ENCODE results near the gene GSG1.
A peak's percentile ranks its signal among the peaks of the same experiment; 100 is the strongest.

GSG1 gene

GRCh38 chr12:13103391-13104033, at the start of gene GSG1:
GSG1 (minus strand) TSS chr12:13103667; CDS start chr12:13103512, 155 bp downstream.
- peaks cover 28% of the 10 kb centered on the region for H3K4me1 ChIP-seq (ENCODE audit: insufficient read depth, low read length)
- H3K9ac ChIP-seq (ENCODE audit: low read depth, low read length) = no peak within 1 kb of the TSS
- H3K36me3 ChIP-seq (ENCODE audit: insufficient read depth, low read length) = no peaks in the 10 kb centered on the region
- H3K9me3 ChIP-seq (ENCODE audit: control insufficient read depth, insufficient read depth, low read length) = no peaks in the 10 kb centered on the region

- Histone ChIP-seq H3K9me3 (ENCODE audit: control insufficient read depth, insufficient read depth, low read length) (no peaks in the 10 kb centered on the region), H3K9ac (ENCODE audit: low read depth, low read length) (no peak overlapping the region), H3K36me3 (ENCODE audit: insufficient read depth, low read length) (no peaks in the 10 kb centered on the region), H3K4me1 (ENCODE audit: insufficient read depth, low read length) (peaks cover 9% of the 10 kb centered on the region; the same call in 1 of the 2 replicates)
These were observed 49.7 kb upstream of the GSG1 start for GRCh38 chr12:13153180-13153579.

- no peaks in the 10 kb centered on the region for H3K9me3 ChIP-seq (ENCODE audit: control insufficient read depth, insufficient read depth, low read length)
- peaks cover 9% of the 10 kb centered on the region; the same call in 1 of the 2 replicates for H3K4me1 ChIP-seq (ENCODE audit: insufficient read depth, low read length)
- H3K9ac ChIP-seq (ENCODE audit: low read depth, low read length) = no peak overlapping the region
- no peaks in the 10 kb centered on the region for H3K36me3 ChIP-seq (ENCODE audit: insufficient read depth, low read length)
These were observed 49.3 kb upstream of the GSG1 start for GRCh38 chr12:13152756-13153155.

- Histone ChIP-seq H3K9ac (ENCODE audit: low read depth, low read length) (no peak overlapping the region), H3K4me1 (ENCODE audit: insufficient read depth, low read length) (peaks cover 9% of the 10 kb centered on the region; the same call in 1 of the 2 replicates), H3K36me3 (ENCODE audit: insufficient read depth, low read length) (no peaks in the 10 kb centered on the region), H3K9me3 (ENCODE audit: control insufficient read depth, insufficient read depth, low read length) (no peaks in the 10 kb centered on the region)
These were observed 48.8 kb upstream of the GSG1 start for GRCh38 chr12:13152281-13152680.

GRCh38 chr12:13149411-13149810, 45.9 kb upstream of the GSG1 start:
- Histone ChIP-seq H3K9me3 (ENCODE audit: control insufficient read depth, insufficient read depth, low read length) (no peaks in the 10 kb centered on the region), H3K9ac (ENCODE audit: low read depth, low read length) (no peak overlapping the region), H3K4me1 (ENCODE audit: insufficient read depth, low read length) (0 out of 2 replicates have a peak, but pooled peaks cover 5% of the 10 kb centered on the region), H3K36me3 (ENCODE audit: insufficient read depth, low read length) (no peaks in the 10 kb centered on the region)

- Histone ChIP-seq H3K36me3 (ENCODE audit: insufficient read depth, low read length) (no peaks in the 10 kb centered on the region), H3K9me3 (ENCODE audit: control insufficient read depth, insufficient read depth, low read length) (no peaks in the 10 kb centered on the region), H3K9ac (ENCODE audit: low read depth, low read length) (no peak overlapping the region), H3K4me1 (ENCODE audit: insufficient read depth, low read length) (no peaks in the 10 kb centered on the region)
These were observed 45.0 kb upstream of the GSG1 start for GRCh38 chr12:13148485-13148847.

- Histone ChIP-seq H3K36me3 (ENCODE audit: insufficient read depth, low read length) (no peaks in the 10 kb centered on the region), H3K9me3 (ENCODE audit: control insufficient read depth, insufficient read depth, low read length) (no peaks in the 10 kb centered on the region), H3K4me1 (ENCODE audit: insufficient read depth, low read length) (no peaks in the 10 kb centered on the region), H3K9ac (ENCODE audit: low read depth, low read length) (no peak overlapping the region)
These were observed 44.4 kb upstream of the GSG1 start for GRCh38 chr12:13147688-13148484.

GRCh38 chr12:13146336-13146938, 43.0 kb upstream of the GSG1 start:
- Histone ChIP-seq H3K9me3 (ENCODE audit: control insufficient read depth, insufficient read depth, low read length) (no peaks in the 10 kb centered on the region), H3K4me1 (ENCODE audit: insufficient read depth, low read length) (no peaks in the 10 kb centered on the region), H3K9ac (ENCODE audit: low read depth, low read length) (no peak overlapping the region), H3K36me3 (ENCODE audit: insufficient read depth, low read length) (no peaks in the 10 kb centered on the region)

GRCh38 chr12:13144266-13144828, 40.9 kb upstream of the GSG1 start:
- H3K9ac ChIP-seq (ENCODE audit: low read depth, low read length) = no peak overlapping the region
- no peaks in the 10 kb centered on the region for H3K36me3 ChIP-seq (ENCODE audit: insufficient read depth, low read length)
- no peaks in the 10 kb centered on the region for H3K9me3 ChIP-seq (ENCODE audit: control insufficient read depth, insufficient read depth, low read length)
- no peaks in the 10 kb centered on the region for H3K4me1 ChIP-seq (ENCODE audit: insufficient read depth, low read length)

GRCh38 chr12:13142747-13143146, 39.3 kb upstream of the GSG1 start:
- Histone ChIP-seq H3K36me3 (ENCODE audit: insufficient read depth, low read length) (no peaks in the 10 kb centered on the region), H3K9me3 (ENCODE audit: control insufficient read depth, insufficient read depth, low read length) (no peaks in the 10 kb centered on the region)

GRCh38 chr12:13141686-13142085, 38.2 kb upstream of the GSG1 start:
- Histone ChIP-seq H3K9me3 (ENCODE audit: control insufficient read depth, insufficient read depth, low read length) (no peaks in the 10 kb centered on the region), H3K4me1 (ENCODE audit: insufficient read depth, low read length) (no peaks in the 10 kb centered on the region), H3K9ac (ENCODE audit: low read depth, low read length) (no peak overlapping the region), H3K36me3 (ENCODE audit: insufficient read depth, low read length) (no peaks in the 10 kb centered on the region)

More at GRCh38 chr12:13142747-13143146, 39.3 kb upstream of the GSG1 start:
- Histone ChIP-seq H3K4me1 (ENCODE audit: insufficient read depth, low read length) (no peaks in the 10 kb centered on the region), H3K9ac (ENCODE audit: low read depth, low read length) (no peak overlapping the region)

GRCh38 chr12:13135371-13136178, 32.1 kb upstream of the GSG1 start:
- Histone ChIP-seq H3K9me3 (ENCODE audit: control insufficient read depth, insufficient read depth, low read length) (no peaks in the 10 kb centered on the region), H3K9ac (ENCODE audit: low read depth, low read length) (0 out of 2 replicates have a peak overlapping the region, but pooled peaks have one; percentile 9), H3K4me1 (ENCODE audit: insufficient read depth, low read length) (no peaks in the 10 kb centered on the region; the same call in 1 of the 2 replicates), H3K36me3 (ENCODE audit: insufficient read depth, low read length) (no peaks in the 10 kb centered on the region)

- no peaks in the 10 kb centered on the region for H3K9me3 ChIP-seq (ENCODE audit: control insufficient read depth, insufficient read depth, low read length)
- no peak overlapping the region for H3K9ac ChIP-seq (ENCODE audit: low read depth, low read length)
- no peaks in the 10 kb centered on the region for H3K36me3 ChIP-seq (ENCODE audit: insufficient read depth, low read length)
- H3K4me1 ChIP-seq (ENCODE audit: insufficient read depth, low read length) = no peaks in the 10 kb centered on the region; the same call in 1 of the 2 replicates
These were observed 30.4 kb upstream of the GSG1 start for GRCh38 chr12:13133886-13134285.

GRCh38 chr12:13130981-13131380, 27.5 kb upstream of the GSG1 start:
- Histone ChIP-seq H3K9me3 (ENCODE audit: control insufficient read depth, insufficient read depth, low read length) (no peaks in the 10 kb centered on the region), H3K36me3 (ENCODE audit: insufficient read depth, low read length) (no peaks in the 10 kb centered on the region), H3K9ac (ENCODE audit: low read depth, low read length) (no peak overlapping the region), H3K4me1 (ENCODE audit: insufficient read depth, low read length) (peaks cover 5% of the 10 kb centered on the region; the same call in 1 of the 2 replicates)
